GM12878 (cell line): ENCODE data around the gene SLC45A3. TPM values are rescaled to one million over a fixed set of nuclear protein-coding genes. Genes with fewer than 3 reads are reported as not detected.

Experiments
- ATAC-seq: fragments of 200-7000 bp; cut with Tn5 transposase; 3 replicates; pipeline ENCODE4 v1.9.1; 2020; ENCODE audit warnings: mild to moderate bottlenecking, moderate library complexity
- BruUV-seq: library from RNA; stranded (reverse); fragments of 400-500 nt; replicated peaks from 2 replicates; lab custom pipeline; 2021; lab: Mats Ljungman, UMichigan
- CTCF ChIA-PET: fragments of 300-600 bp; sonication (Branson Sonifier 250); formaldehyde crosslinking; extraction: SDS; loops from one replicate; lab custom pipeline; 2021; ENCODE audit warnings: inconsistent platforms; lab: Yijun Ruan, JAX
- POLR2A ChIA-PET: fragments of 350-600 bp; formaldehyde crosslinking; extraction: SDS; loops from one replicate; lab custom pipeline; 2021; ENCODE audit warnings: inconsistent platforms; lab: Charles Lee
- RAD21 ChIA-PET: fragments of 300-600 bp; sonication (Branson Sonifier 250); formaldehyde crosslinking; loops from one replicate; lab custom pipeline; 2023; ENCODE audit warnings: antibody characterized with exemption; ENCODE audit not compliant: unreplicated experiment; lab: Charles Lee
- SMC1A ChIA-PET: fragments of 300-600 bp; sonication (Branson Sonifier 250); formaldehyde crosslinking; loops from one replicate; lab custom pipeline; 2023; ENCODE audit not compliant: unreplicated experiment, uncharacterized antibody; lab: Charles Lee
- DNase-seq: peaks from one replicate; pipeline ENCODE4 v3.0.0-alpha.2; 2011; ENCODE audit warnings: low read depth, low spot score
- FAIRE-seq: peaks from 3 replicates; lab custom pipeline; 2011; peaks lifted over from hg19 to GRCh38; lab: Jason Lieb, UNC
- H2AFZ ChIP-seq: 2 replicates; pipeline ENCODE4 v1.6.0; 2011; ENCODE audit warnings: low read depth, low read length, control low read depth; ENCODE audit not compliant: control insufficient read depth
- H3K27ac ChIP-seq: 2 replicates; pipeline ENCODE4 v1.5.1; 2011; ENCODE audit warnings: control low read depth; ENCODE audit not compliant: control insufficient read depth, insufficient read depth
- H3K27me3 ChIP-seq, 2 experiments: replicated peaks in 1 of 2; 2 replicates each; pipeline versions ENCODE4 v1.6.0 to v1.6.1; 2011; ENCODE audit warnings: low read length in 1 of 2; ENCODE audit not compliant: control insufficient read depth in 2 of 2, insufficient read depth in 2 of 2
- H3K36me3 ChIP-seq, 2 experiments: 2 replicates each; pipeline ENCODE4 v1.5.1; 2011; ENCODE audit warnings: low read length in 1 of 2; ENCODE audit not compliant: control insufficient read depth in 2 of 2, insufficient read depth in 2 of 2
- H3K4me1 ChIP-seq: 2 replicates; pipeline ENCODE4 v1.6.1; 2011; ENCODE audit warnings: mild to moderate bottlenecking, low read length, moderate library complexity, mixed read lengths; ENCODE audit not compliant: control insufficient read depth, insufficient read depth
- H3K4me2 ChIP-seq: 2 replicates; pipeline ENCODE4 v1.6.0; 2011; ENCODE audit warnings: control low read depth; ENCODE audit not compliant: control insufficient read depth, insufficient read depth
- H3K4me3 ChIP-seq: fragments of 200-600 bp; sonication (generic); 2 replicates; pipeline ENCODE4 v1.5.1; 2016
- H3K79me2 ChIP-seq: 2 replicates; pipeline ENCODE4 v1.6.0; 2011; ENCODE audit warnings: low read length; ENCODE audit not compliant: control insufficient read depth, insufficient read depth
- H3K9ac ChIP-seq: 2 replicates; pipeline ENCODE4 v1.8.0; 2011; ENCODE audit warnings: low read length, control low read depth, mixed read lengths; ENCODE audit not compliant: control insufficient read depth, insufficient read depth
- H3K9me3 ChIP-seq: replicated peaks from 3 replicates; pipeline ENCODE4 v1.5.1; 2011; ENCODE audit warnings: mild to moderate bottlenecking, low read length; ENCODE audit not compliant: control insufficient read depth, insufficient read depth
- H4K20me1 ChIP-seq: 2 replicates; pipeline ENCODE4 v1.6.0; 2011; ENCODE audit not compliant: control insufficient read depth, insufficient read depth
- HDAC6 ChIP-seq: fragments of 200-600 bp; sonication (generic); IDR thresholded peaks from one replicate; pipeline ENCODE4 v1.8.0; 2017; ENCODE audit warnings: antibody characterized with exemption; ENCODE audit not compliant: unreplicated experiment
- IRF5 ChIP-seq: fragments of 450-650 bp; IDR thresholded peaks from 2 replicates; pipeline ENCODE4 v1.6.1; 2017; ENCODE audit warnings: borderline replicate concordance
- KLF5 ChIP-seq: fragments of 450-650 bp; IDR thresholded peaks from 2 replicates; pipeline ENCODE4 v1.6.1; 2014; ENCODE audit warnings: mild to moderate bottlenecking; ENCODE audit not compliant: partially characterized antibody
- NR2F1 ChIP-seq: fragments of 450-650 bp; conservative IDR thresholded peaks from 2 replicates; pipeline ENCODE4 v1.6.1; 2017; ENCODE audit warnings: mild to moderate bottlenecking
- PKNOX1 ChIP-seq: fragments of 450-650 bp; IDR thresholded peaks from 2 replicates; pipeline ENCODE4 v1.6.1; 2016; ENCODE audit warnings: mild to moderate bottlenecking
- POLR2A ChIP-seq: IDR thresholded peaks from 2 replicates; pipeline ENCODE4 v1.6.1; 2011; ENCODE audit warnings: low read depth, mild to moderate bottlenecking, low read length
- POLR2AphosphoS2 ChIP-seq: IDR thresholded peaks from 2 replicates; pipeline ENCODE4 v1.6.1; 2011; ENCODE audit warnings: low read depth, mild to moderate bottlenecking, low read length, improper control_type of control experiment, moderate library complexity
- POLR2AphosphoS5 ChIP-seq: IDR thresholded peaks from 2 replicates; pipeline ENCODE4 v1.6.1; 2011; ENCODE audit warnings: mild to moderate bottlenecking, low read length, inconsistent platforms
- RCOR1 ChIP-seq: conservative IDR thresholded peaks from 2 replicates; pipeline ENCODE4 v1.6.1; 2012; ENCODE audit warnings: low read depth, low read length, improper control_type of control experiment
- RUNX3 ChIP-seq: IDR thresholded peaks from 2 replicates; pipeline ENCODE4 v1.6.1; 2012; ENCODE audit warnings: low read length, inconsistent platforms
- SP1 ChIP-seq: IDR thresholded peaks from one replicate; pipeline ENCODE4 v1.6.1; 2011; ENCODE audit warnings: low read depth, low read length
- ZNF24 ChIP-seq: fragments of 450-650 bp; IDR thresholded peaks from 2 replicates; pipeline ENCODE4 v1.6.1; 2017; ENCODE audit warnings: antibody characterized with exemption, mild to moderate bottlenecking
- ZNF687 ChIP-seq: fragments of 450-650 bp; IDR thresholded peaks from 2 replicates; pipeline ENCODE4 v1.6.1; 2017; ENCODE audit warnings: mild to moderate bottlenecking, moderate library complexity
- ZSCAN29 ChIP-seq: fragments of 450-650 bp; IDR thresholded peaks from 2 replicates; pipeline ENCODE4 v1.6.1; 2017; ENCODE audit warnings: mild to moderate bottlenecking, moderate library complexity
- WGBS: methylation state at CpG from one replicate; pipeline ENCODE4 v1.1.6; 2016; ENCODE audit warnings: low lambda C conversion rate; ENCODE audit not compliant: insufficient replicate concordance, insufficient coverage; ENCODE audit errors: missing lambda C conversion rate; 5-methylcytosine and 5-hydroxymethylcytosine counted together
- in situ Hi-C: fragments of 300-500 bp; cut with MboI; formaldehyde crosslinking; loops from 9 replicates; pipeline ENCODE4 v1.14.3; 2018; ENCODE audit warnings: mixed read lengths
- intact Hi-C: fragments of 100-400 bp; cut with micrococcal nuclease; formaldehyde crosslinking; loops from one replicate; pipeline ENCODE4 v1.14.2; 2022; ENCODE audit not compliant: unreplicated experiment
- polyA plus RNA-seq, 11 experiments: library from polyadenylated mRNA; depleted of rRNA in 4 of 11; unstranded in 6 of 11; stranded (reverse) in 5 of 11; fragments of >200 nt; fragmentation: Nextera tagmentation in 4 of 11; fragmentation: Illumina TruSeq in 1 of 11; extraction: Ambion mirVana in 4 of 11; extraction: Trizol in 1 of 11; gene quantifications; 1 replicate in 1 of 11; 2 replicates in 10 of 11; pipeline versions ENCODE4 v1.2.1 to v1.2.3, GENCODE V29; 2011 to 2016; ENCODE audit warnings: inconsistent platforms in 2 of 11, missing spikeins in 2 of 11, low read depth in 1 of 11
- total RNA-seq, 4 experiments: library from RNA; depleted of rRNA in 3 of 4; stranded (reverse); fragments of >200 nt in 3 of 4; fragmentation: Illumina TruSeq in 1 of 4; extraction: Trizol in 1 of 4; gene quantifications; 2 replicates each; pipeline versions ENCODE4 v1.2.1 to v1.2.3, GENCODE V29; 2013 to 2021
- TF ChIP-seq, protein P1 (sequence below): IDR thresholded peaks from 2 replicates; pipeline ENCODE4 v1.6.1; 2012; ENCODE audit warnings: low read depth, low read length, improper control_type of control experiment

SLC45A3 gene
- total and polyA plus RNA-seq, 10 of the 15 experiments (the other 5 are each of a cell fraction or from before 2014, with no cell fraction given): 0.26 to 10.3 (median 4.1) TPM

- SMC1A ChIA-PET: interaction anchor here (1.4 to 3.6 kb wide), 3 partner anchors 10 to 19 kb away, joined by 3 to 12 read pairs (median 9); no protein-coding TSS in a partner anchor
- no peak for DNase-seq
- H3K9me3 ChIP-seq: no peaks in the 10 kb centered on the region
- H3K27ac ChIP-seq: no peak overlapping the region
- in situ Hi-C loops (no loop called here), intact Hi-C loops (no loop called here)
- H3K4me2 ChIP-seq: no peak overlapping the region
- WGBS: 94% methylated on average over 3 of the region's 3 CpGs
- no peak overlapping the region for H3K9ac ChIP-seq
- TF ChIP-seq ZNF687 (no peak), POLR2AphosphoS5 (no peak), RUNX3 (no peak), POLR2AphosphoS2 (no peak), ZSCAN29 (no peak), IRF5 (no peak), NR2F1 (no peak), PKNOX1 (no peak), HDAC6 (no peak), POLR2A (no peak), SP1 (no peak), KLF5 (no peak), ZNF24 (no peak), RCOR1 (no peak)
- TF ChIP-seq, protein P1, sequence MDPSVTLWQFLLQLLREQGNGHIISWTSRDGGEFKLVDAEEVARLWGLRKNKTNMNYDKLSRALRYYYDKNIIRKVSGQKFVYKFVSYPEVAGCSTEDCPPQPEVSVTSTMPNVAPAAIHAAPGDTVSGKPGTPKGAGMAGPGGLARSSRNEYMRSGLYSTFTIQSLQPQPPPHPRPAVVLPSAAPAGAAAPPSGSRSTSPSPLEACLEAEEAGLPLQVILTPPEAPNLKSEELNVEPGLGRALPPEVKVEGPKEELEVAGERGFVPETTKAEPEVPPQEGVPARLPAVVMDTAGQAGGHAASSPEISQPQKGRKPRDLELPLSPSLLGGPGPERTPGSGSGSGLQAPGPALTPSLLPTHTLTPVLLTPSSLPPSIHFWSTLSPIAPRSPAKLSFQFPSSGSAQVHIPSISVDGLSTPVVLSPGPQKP: no peak
- CTCF ChIA-PET: interaction anchor here (1.1 to 5.6 kb wide), 4 partner anchors 11 to 21 kb away, joined by 3 to 19 read pairs (median 6); partner anchors contain the start of gene ELK4
- no peaks in the 10 kb centered on the region for H3K27me3 ChIP-seq
- H3K4me1 ChIP-seq: peaks cover 8% of the 10 kb centered on the region; the same call in 1 of the 2 replicates
- FAIRE-seq: no peak
- RAD21 ChIA-PET: no interaction called here
- BruUV-seq: no TSS peak
- ATAC-seq: no peak
- peaks cover 7% of the 10 kb centered on the region for H3K79me2 ChIP-seq
- POLR2A ChIA-PET: interaction anchor here (0.6 to 1.1 kb wide), 3 partner anchors 10 to 19 kb away, joined by 3 to 4 read pairs (median 4); no protein-coding TSS in a partner anchor
- peaks cover 2 to 22% of the 10 kb centered on the region in 2 experiments for H3K36me3 ChIP-seq
- H3K4me3 ChIP-seq: no peak overlapping the region
- no peak overlapping the region for H2AFZ ChIP-seq
- H4K20me1 ChIP-seq: no peaks in the 10 kb centered on the region
Measured at GRCh38 chr1:205612104-205612503, 68.2 kb downstream of the SLC45A3 start.
